CD4-positive, alpha-beta memory T cell (primary cell): Measurements from ENCODE around the gene DVL3. TPM values are rescaled to one million over a fixed set of nuclear protein-coding genes. Genes with fewer than 3 reads are reported as not detected.
"Not testable (repeated sequence)": the region's sequence is repeated elsewhere in the genome, so short reads cannot be mapped to it uniquely, and the experiment has no call there.

Source experiments
- CTCF ChIA-PET: fragments of 350-600 bp; sonication (Branson Sonifier 250); formaldehyde crosslinking; loops from one replicate; lab custom pipeline; 2021; ENCODE audit warnings: inconsistent platforms; ENCODE audit not compliant: partially characterized antibody; lab: Charles Lee
- POLR2A ChIA-PET: fragments of 350-600 bp; sonication (Branson Sonifier 250); formaldehyde crosslinking; loops from one replicate; lab custom pipeline; 2021; ENCODE audit not compliant: partially characterized antibody; lab: Charles Lee
- DNase-seq, 5 donors: peaks; one replicate each; pipeline versions ENCODE4 v3.0.0 to v3.0.0-alpha.2; 2020 to 2022; ENCODE audit warnings: mixed read lengths in 1 of 5
- H3K27ac ChIP-seq: one replicate; pipeline ENCODE4 v1.7.0; 2013; ENCODE audit warnings: low read depth, low read length
- H3K27me3 ChIP-seq: 2 replicates; pipeline ENCODE4 v1.7.0; 2013; ENCODE audit warnings: mild to moderate bottlenecking, low read length, moderate library complexity; ENCODE audit not compliant: insufficient read depth
- H3K36me3 ChIP-seq: 2 replicates; pipeline ENCODE4 v1.7.0; 2013; ENCODE audit warnings: mild to moderate bottlenecking, low read length, moderate library complexity; ENCODE audit not compliant: insufficient read depth
- H3K4me1 ChIP-seq: 2 replicates; pipeline ENCODE4 v1.7.0; 2013; ENCODE audit warnings: mild to moderate bottlenecking, low read length, moderate library complexity; ENCODE audit not compliant: insufficient read depth
- H3K4me3 ChIP-seq, 2 donors: one replicate each; pipeline ENCODE4 v1.7.0; 2013; ENCODE audit warnings: low read length in 2 of 2, mild to moderate bottlenecking in 1 of 2
- H3K9me3 ChIP-seq, 2 donors: one replicate each; pipeline ENCODE4 v1.7.0; 2013; ENCODE audit warnings: low read length in 2 of 2, control low read depth in 1 of 2; ENCODE audit not compliant: control insufficient read depth in 1 of 2
- H3K27ac Mint-ChIP-seq, 7 donors: one replicate each; pipeline ENCODE4 v1.8.0; 2020 to 2021; ENCODE audit warnings: mixed read lengths in 7 of 7, mild to moderate bottlenecking in 6 of 7, inconsistent platforms in 3 of 7, moderate library complexity in 3 of 7
- H3K27me3 Mint-ChIP-seq, 2 donors: one replicate each; pipeline ENCODE4 v1.8.0; 2020 to 2021; ENCODE audit warnings: mixed read lengths in 2 of 2
- H3K36me3 Mint-ChIP-seq, 2 donors: one replicate each; pipeline ENCODE4 v1.8.0; 2020 to 2021; ENCODE audit warnings: mixed read lengths in 2 of 2, inconsistent platforms in 1 of 2, mild to moderate bottlenecking in 1 of 2
- H3K4me1 Mint-ChIP-seq, 4 donors: one replicate each; pipeline ENCODE4 v1.8.0; 2020 to 2021; ENCODE audit warnings: mixed read lengths in 4 of 4, mild to moderate bottlenecking in 1 of 4
- H3K4me3 Mint-ChIP-seq, 8 donors: one replicate each; pipeline ENCODE4 v1.8.0; 2020 to 2021; ENCODE audit warnings: mixed read lengths in 8 of 8, mild to moderate bottlenecking in 7 of 8, moderate library complexity in 6 of 8, inconsistent platforms in 3 of 8
- H3K9me3 Mint-ChIP-seq, 8 donors: one replicate each; pipeline ENCODE4 v1.8.0; 2020 to 2021; ENCODE audit warnings: mixed read lengths in 8 of 8, mild to moderate bottlenecking in 5 of 8, inconsistent platforms in 3 of 8, moderate library complexity in 1 of 8
- intact Hi-C: fragments of 100-400 bp; cut with micrococcal nuclease; formaldehyde crosslinking; loops from one replicate; pipeline ENCODE4 v1.15.1; 2023
- polyA plus RNA-seq, 2 donors: library from polyadenylated mRNA; unstranded; fragments of 300-500 nt; fragmentation: Illumina TruSeq; gene quantifications; one replicate each; pipeline ENCODE4 v1.2.3, GENCODE V29; 2021
- total RNA-seq, 2 experiments: library from RNA; stranded (reverse); gene quantifications; one replicate each; pipeline ENCODE4 v1.2.3, GENCODE V29; 2021

DVL3 gene
- total and polyA plus RNA-seq, 4 experiments from 2014 or later, result 3.0 to 46.4 (median 28.7) TPM

DNA sequence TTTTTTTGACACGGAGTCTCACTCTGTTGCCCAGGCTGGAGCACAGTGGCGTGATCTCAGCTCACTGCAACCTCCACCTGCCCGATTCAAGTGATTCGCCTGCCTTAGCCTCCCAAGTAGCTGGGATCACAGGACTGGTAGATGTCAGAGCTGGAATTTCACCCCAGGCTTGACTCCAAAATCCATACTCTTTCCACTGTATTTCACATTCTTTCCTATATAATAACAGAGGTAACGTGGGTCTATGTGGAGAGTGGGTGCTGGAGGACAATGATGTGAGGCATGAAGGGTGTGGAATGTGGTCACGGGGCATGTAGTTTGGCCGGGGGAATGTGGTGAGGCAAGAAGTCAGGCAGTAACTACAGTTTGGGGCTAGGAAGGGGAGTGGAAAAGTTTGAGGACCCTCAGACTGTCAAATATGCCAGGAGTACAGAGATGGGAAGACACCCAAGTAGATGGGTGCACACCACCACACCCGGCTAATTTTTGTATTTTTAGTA, 7.4 kb downstream of the DVL3 start:
- CTCF ChIA-PET, result interaction anchor here (1.3 kb wide), 1 partner anchor 15 kb away, joined by 3 read pairs; no protein-coding TSS in a partner anchor
- DNase-seq, H3K4me1 ChIP-seq, intact Hi-C loops, POLR2A ChIA-PET, H3K4me3 ChIP-seq, H3K4me3 Mint-ChIP-seq, H3K27me3 Mint-ChIP-seq, H3K27me3 ChIP-seq, H3K9me3 ChIP-seq, H3K9me3 Mint-ChIP-seq, H3K27ac ChIP-seq: not testable (repeated sequence)
- H3K36me3 ChIP-seq, result peaks cover 39% of the 10 kb centered on the region
- Mint-ChIP-seq H3K36me3 (peaks cover 22 to 46% of the 10 kb centered on the region in 2 donors), H3K4me1 (peaks cover 14 to 25% (median 18%) of the 10 kb centered on the region in 4 donors), H3K27ac (peak overlapping the region in 4 of 7 donors; percentile 9 to 74 (median 64))

GRCh38 chr3:184164648-184165330, 9.6 kb downstream of the DVL3 start:
- H3K27ac ChIP-seq, result no peak overlapping the region
- Mint-ChIP-seq H3K4me3 (peak overlapping the region in 1 of 8 donors; percentile 57), H3K36me3 (peaks cover 22 to 50% of the 10 kb centered on the region in 2 donors), H3K27me3 (no peaks in the 10 kb centered on the region), H3K27ac (no peak overlapping the region), H3K4me1 (peaks cover 5 to 16% (median 11%) of the 10 kb centered on the region in 4 donors), H3K9me3 (no peaks in the 10 kb centered on the region)
- H3K9me3 ChIP-seq, result no peaks in the 10 kb centered on the region
- H3K4me1 ChIP-seq, result no peaks in the 10 kb centered on the region
- no peak overlapping the region for H3K4me3 ChIP-seq
- ChIA-PET CTCF (interaction anchor here (1.3 kb wide), 1 partner anchor 62 kb away, joined by 3 read pairs; no protein-coding TSS in a partner anchor), POLR2A (interaction anchor here (1.4 kb wide), 1 partner anchor 29 kb away, joined by 6 read pairs; the partner anchor contains the start of gene EIF2B5)
- H3K27me3 ChIP-seq, result no peaks in the 10 kb centered on the region
- H3K36me3 ChIP-seq, result peaks cover 39% of the 10 kb centered on the region
- no peak for DNase-seq
- intact Hi-C loops, result no loop called here

DNA sequence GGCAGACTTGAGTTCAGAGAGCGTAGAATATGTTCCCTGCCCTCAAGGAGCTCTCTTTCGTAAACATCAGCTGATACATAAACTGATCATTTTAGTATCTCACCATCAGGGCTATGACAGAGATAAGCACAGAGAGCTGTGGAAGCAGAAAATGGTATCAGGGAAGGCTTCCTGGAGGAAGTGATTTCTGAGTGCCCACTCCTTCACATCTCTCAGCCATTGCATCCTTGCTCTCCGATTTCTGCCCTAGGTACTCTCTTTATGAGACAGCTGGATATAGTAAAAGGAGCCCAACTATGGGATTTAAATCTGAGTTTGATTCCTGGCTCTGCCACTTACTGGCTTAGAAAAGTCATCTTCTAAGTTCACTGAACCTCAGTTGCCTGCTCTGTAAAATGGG, 10.4 kb downstream of the DVL3 start:
- H3K9me3 ChIP-seq, result no peaks in the 10 kb centered on the region
- POLR2A ChIA-PET, result no interaction called here
- Mint-ChIP-seq H3K27me3 (no peaks in the 10 kb centered on the region), H3K9me3 (no peaks in the 10 kb centered on the region), H3K27ac (no peak overlapping the region), H3K4me3 (no peak overlapping the region), H3K4me1 (peaks cover 3 to 10% (median 8%) of the 10 kb centered on the region in 4 donors), H3K36me3 (peaks cover 22 to 50% of the 10 kb centered on the region in 2 donors)
- H3K4me3 ChIP-seq, result no peak overlapping the region
- intact Hi-C loops, result no loop called here
- H3K27me3 ChIP-seq, result no peaks in the 10 kb centered on the region
- H3K27ac ChIP-seq, result no peak overlapping the region
- DNase-seq, result no peak
- H3K4me1 ChIP-seq, result no peaks in the 10 kb centered on the region
- H3K36me3 ChIP-seq, result peaks cover 39% of the 10 kb centered on the region
- CTCF ChIA-PET, result interaction anchor here (1.1 kb wide), 1 partner anchor 20 kb away, joined by 3 read pairs; no protein-coding TSS in a partner anchor

DNA sequence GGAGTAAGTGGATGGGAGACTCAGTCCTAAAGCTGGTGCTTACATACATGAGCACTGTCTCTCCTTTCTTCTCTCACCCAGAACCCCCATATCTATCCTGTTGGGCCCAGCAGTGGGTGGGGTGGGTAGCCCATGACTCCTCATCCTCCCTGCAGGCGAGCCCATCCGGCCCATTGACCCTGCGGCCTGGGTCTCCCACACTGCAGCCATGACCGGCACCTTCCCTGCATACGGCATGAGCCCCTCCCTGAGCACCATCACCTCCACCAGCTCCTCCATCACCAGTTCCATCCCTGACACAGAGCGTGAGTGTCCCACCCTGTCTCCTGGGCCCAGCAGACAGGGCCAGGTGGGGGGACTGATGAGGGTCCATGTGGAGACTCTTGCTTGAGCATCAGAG, 11.5 kb downstream of the DVL3 start:
- intact Hi-C loops, result no loop called here
- no peaks in the 10 kb centered on the region for H3K27me3 ChIP-seq
- Mint-ChIP-seq H3K27ac (no peak overlapping the region), H3K9me3 (no peaks in the 10 kb centered on the region), H3K4me3 (no peak overlapping the region), H3K36me3 (peaks cover 22 to 58% of the 10 kb centered on the region in 2 donors), H3K4me1 (peaks cover 0 to 6% (median 3%) of the 10 kb centered on the region in 4 donors), H3K27me3 (no peaks in the 10 kb centered on the region)
- no peaks in the 10 kb centered on the region for H3K4me1 ChIP-seq
- ChIA-PET POLR2A (no interaction called here), CTCF (interaction anchor here (1.1 kb wide), 1 partner anchor 21 kb away, joined by 3 read pairs; no protein-coding TSS in a partner anchor)
- H3K4me3 ChIP-seq, result no peak overlapping the region
- no peak for DNase-seq
- no peaks in the 10 kb centered on the region for H3K9me3 ChIP-seq
- H3K27ac ChIP-seq, result no peak overlapping the region
- H3K36me3 ChIP-seq, result peaks cover 39% of the 10 kb centered on the region

GRCh38 chr3:184167786-184168185, 12.6 kb downstream of the DVL3 start:
- intact Hi-C loops, result no loop called here
- H3K27ac ChIP-seq, result no peak overlapping the region
- H3K9me3 Mint-ChIP-seq, result no peaks in the 10 kb centered on the region
- H3K27ac Mint-ChIP-seq, result no peak overlapping the region
- H3K4me1 Mint-ChIP-seq, result peaks cover 0 to 4% (median 2%) of the 10 kb centered on the region in 4 donors
- peaks cover 19 to 56% of the 10 kb centered on the region in 2 donors for H3K36me3 Mint-ChIP-seq
- no peak overlapping the region for H3K4me3 ChIP-seq
- H3K4me1 ChIP-seq, result no peaks in the 10 kb centered on the region
- no peak overlapping the region for H3K4me3 Mint-ChIP-seq
- no peaks in the 10 kb centered on the region for H3K9me3 ChIP-seq
- no peaks in the 10 kb centered on the region for H3K27me3 ChIP-seq
- peaks cover 39% of the 10 kb centered on the region for H3K36me3 ChIP-seq
- no peak for DNase-seq
- ChIA-PET CTCF (no interaction called here), POLR2A (no interaction called here)
- no peaks in the 10 kb centered on the region for H3K27me3 Mint-ChIP-seq

- CTCF ChIA-PET, result no interaction called here
Measured at GRCh38 chr3:184168363-184169120, 13.4 kb downstream of the DVL3 start.

More at GRCh38 chr3:184168363-184169120, 13.4 kb downstream of the DVL3 start:
- Histone ChIP-seq H3K9me3 (no peaks in the 10 kb centered on the region), H3K4me3 (no peak overlapping the region), H3K27me3 (no peaks in the 10 kb centered on the region), H3K27ac (no peak overlapping the region), H3K4me1 (no peaks in the 10 kb centered on the region), H3K36me3 (peaks cover 37% of the 10 kb centered on the region)
- DNase-seq, result no peak
- POLR2A ChIA-PET, result no interaction called here
- Mint-ChIP-seq H3K27ac (no peak overlapping the region), H3K36me3 (peaks cover 18 to 52% of the 10 kb centered on the region in 2 donors), H3K27me3 (no peaks in the 10 kb centered on the region), H3K4me1 (peaks cover 0 to 5% (median under 1%) of the 10 kb centered on the region in 4 donors), H3K4me3 (no peak overlapping the region), H3K9me3 (no peaks in the 10 kb centered on the region)
- intact Hi-C loops, result no loop called here
